B cell (primary cell): ENCODE data around the gene MYCL.

ENCODE experiments used
- EZH2 ChIP-seq: IDR thresholded peaks from 2 replicates; pipeline ENCODE4 v1.6.1; 2012; ENCODE audit warnings: borderline replicate concordance, low read depth, mild to moderate bottlenecking, moderate library complexity, low read length; ENCODE audit not compliant: insufficient read depth, poor library complexity, severe bottlenecking
- TF ChIP-seq, protein P1 (sequence below): fragments of 200-600 bp; IDR thresholded peaks from one replicate; pipeline ENCODE4 v1.8.0; 2022; ENCODE audit warnings: antibody characterized with exemption, mild to moderate bottlenecking

DNA sequence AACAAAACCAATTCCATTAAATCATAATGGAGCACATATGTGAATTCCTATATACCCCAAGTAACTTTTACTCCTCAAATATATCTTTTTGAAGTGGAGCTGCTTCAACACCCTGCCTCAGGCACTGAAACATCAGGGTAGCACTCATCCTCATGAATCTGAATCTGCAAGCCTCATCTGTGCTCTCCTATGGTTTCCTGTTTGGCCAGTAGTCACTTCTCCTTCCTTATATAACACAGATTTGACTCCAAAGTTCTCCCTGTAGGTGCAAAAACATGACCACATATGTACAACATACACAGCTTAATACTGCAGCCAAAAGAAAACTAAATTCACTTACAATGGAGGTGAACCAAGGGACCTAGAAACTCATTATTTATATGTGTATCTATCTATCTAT, 25.6 kb downstream of the MYCL start:
- TF ChIP-seq EZH2: no peak
- TF ChIP-seq, protein P1, sequence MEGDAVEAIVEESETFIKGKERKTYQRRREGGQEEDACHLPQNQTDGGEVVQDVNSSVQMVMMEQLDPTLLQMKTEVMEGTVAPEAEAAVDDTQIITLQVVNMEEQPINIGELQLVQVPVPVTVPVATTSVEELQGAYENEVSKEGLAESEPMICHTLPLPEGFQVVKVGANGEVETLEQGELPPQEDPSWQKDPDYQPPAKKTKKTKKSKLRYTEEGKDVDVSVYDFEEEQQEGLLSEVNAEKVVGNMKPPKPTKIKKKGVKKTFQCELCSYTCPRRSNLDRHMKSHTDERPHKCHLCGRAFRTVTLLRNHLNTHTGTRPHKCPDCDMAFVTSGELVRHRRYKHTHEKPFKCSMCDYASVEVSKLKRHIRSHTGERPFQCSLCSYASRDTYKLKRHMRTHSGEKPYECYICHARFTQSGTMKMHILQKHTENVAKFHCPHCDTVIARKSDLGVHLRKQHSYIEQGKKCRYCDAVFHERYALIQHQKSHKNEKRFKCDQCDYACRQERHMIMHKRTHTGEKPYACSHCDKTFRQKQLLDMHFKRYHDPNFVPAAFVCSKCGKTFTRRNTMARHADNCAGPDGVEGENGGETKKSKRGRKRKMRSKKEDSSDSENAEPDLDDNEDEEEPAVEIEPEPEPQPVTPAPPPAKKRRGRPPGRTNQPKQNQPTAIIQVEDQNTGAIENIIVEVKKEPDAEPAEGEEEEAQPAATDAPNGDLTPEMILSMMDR: no peak
